HepG2 (cell line): Measurements from ENCODE around the gene WEE1. TPM values are rescaled to one million over a fixed set of nuclear protein-coding genes. Genes with fewer than 3 reads are reported as not detected.
A peak's percentile ranks its signal among the peaks of the same experiment; 100 is the strongest.

Experiments
- ARID5B ChIP-seq: IDR thresholded peaks from 2 replicates; pipeline ENCODE4 v1.4.0; 2020; ENCODE audit warnings: mild to moderate bottlenecking, missing genetic modification reagents
- ATF5 ChIP-seq: sonication (generic); formaldehyde crosslinking; IDR thresholded peaks from 2 replicates; pipeline ENCODE4 v1.4.0; 2020; ENCODE audit warnings: mild to moderate bottlenecking, low read depth, missing genetic modification reagents
- BHLHE40 ChIP-seq: IDR thresholded peaks from 2 replicates; pipeline ENCODE4 v1.6.1; 2011; ENCODE audit warnings: low read length, improper control_type of control experiment
- EED ChIP-seq: sonication (generic); formaldehyde crosslinking; IDR thresholded peaks from 2 replicates; pipeline ENCODE4 v1.5.0; 2020; ENCODE audit warnings: mild to moderate bottlenecking, missing genetic modification reagents
- ELF1 ChIP-seq: sonication (generic); formaldehyde crosslinking; IDR thresholded peaks from 2 replicates; pipeline ENCODE4 v1.4.0; 2020; ENCODE audit warnings: missing genetic modification reagents
- MIER3 ChIP-seq: IDR thresholded peaks from 2 replicates; pipeline ENCODE4 v1.6.1; 2016; ENCODE audit warnings: missing compliant biosample characterization, borderline replicate concordance
- NR2F6 ChIP-seq, 2 experiments: IDR thresholded peaks; 2 replicates each; pipeline ENCODE4 v1.6.1; 2016; ENCODE audit warnings: antibody characterized with exemption in 1 of 2, mild to moderate bottlenecking in 1 of 2
- SOX5 ChIP-seq: IDR thresholded peaks from 2 replicates; pipeline ENCODE4 v1.6.1; 2016; ENCODE audit warnings: borderline replicate concordance
- ZNF124 ChIP-seq: sonication (generic); formaldehyde crosslinking; IDR thresholded peaks from 2 replicates; pipeline ENCODE4 v1.4.0; 2020; ENCODE audit warnings: missing genetic modification reagents
- ZNF503 ChIP-seq: sonication (generic); formaldehyde crosslinking; IDR thresholded peaks from 2 replicates; pipeline ENCODE4 v1.4.0; 2020; ENCODE audit warnings: missing genetic modification reagents
- ZNF670 ChIP-seq: sonication (generic); formaldehyde crosslinking; IDR thresholded peaks from 2 replicates; pipeline ENCODE4 v1.8.0; 2022; ENCODE audit warnings: mild to moderate bottlenecking, missing genetic modification reagents, borderline replicate concordance
- polyA plus RNA-seq, 8 experiments: library from polyadenylated mRNA; depleted of rRNA in 3 of 8; stranded (reverse) in 7 of 8; unstranded in 1 of 8; fragments of >200 nt; fragmentation: Illumina TruSeq in 4 of 8; extraction: Trizol in 4 of 8; gene quantifications; 2 replicates each; pipeline versions ENCODE4 v1.2.1 to v1.2.3, GENCODE V29; 2011 to 2016; ENCODE audit warnings: low read depth in 4 of 8, missing spikeins in 1 of 8, mixed read lengths in 1 of 8; ENCODE audit not compliant: insufficient read depth in 1 of 8
- total RNA-seq, 5 experiments: library from RNA; depleted of rRNA; stranded (reverse); fragments of >200 nt; fragmentation: Illumina TruSeq; extraction: Trizol; gene quantifications; 2 replicates each; pipeline ENCODE4 v1.2.3, GENCODE V29; 2016; ENCODE audit warnings: low read depth in 1 of 5
- TF ChIP-seq, protein P1 (sequence below): sonication (generic); formaldehyde crosslinking; IDR thresholded peaks from 2 replicates; pipeline ENCODE4 v1.5.1; 2020; ENCODE audit warnings: mild to moderate bottlenecking, moderate library complexity, missing genetic modification reagents
- TF ChIP-seq, protein P2 (sequence below): sonication (generic); formaldehyde crosslinking; IDR thresholded peaks from 2 replicates; pipeline ENCODE4 v1.4.0; 2020; ENCODE audit warnings: missing genetic modification reagents, borderline replicate concordance

The WEE1 gene
- total and polyA plus RNA-seq, 2 of the 13 experiments (the other 11 are each of a cell fraction or from before 2014, with no cell fraction given), result 31.4 to 63.7 TPM

DNA sequence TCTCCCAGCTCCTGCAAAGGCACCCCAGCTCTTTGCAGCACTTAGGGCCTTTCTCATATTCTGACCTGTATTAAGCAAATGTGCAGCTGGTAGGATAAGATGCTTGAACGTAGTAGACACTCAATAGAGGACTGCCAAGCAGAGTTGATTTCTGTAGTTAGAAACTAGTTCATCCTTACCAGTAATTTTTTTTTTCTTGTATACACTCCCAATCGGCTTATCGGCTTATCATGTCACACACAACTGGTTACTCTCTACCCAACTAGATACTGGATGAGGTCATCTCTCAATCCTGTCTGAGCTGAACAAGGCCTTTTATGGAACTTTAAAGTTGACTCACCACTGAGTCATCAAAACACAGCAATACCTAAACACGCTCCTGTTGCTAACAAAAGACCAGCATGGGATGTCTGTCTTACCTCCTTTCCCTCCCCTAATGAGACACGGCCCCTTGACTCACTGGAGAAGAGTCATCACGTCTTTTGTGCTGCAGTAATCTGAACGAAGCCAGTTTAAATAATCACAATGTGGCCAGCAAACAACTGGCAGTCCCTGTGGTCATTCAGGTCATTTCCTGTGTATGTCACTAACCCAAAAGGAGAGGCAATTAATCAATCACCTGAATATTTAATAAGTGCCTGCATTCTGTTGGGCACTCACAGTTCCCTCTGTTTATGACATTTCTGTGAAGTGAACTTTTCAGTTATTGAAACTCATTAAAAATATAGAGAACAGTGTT is 7.5 kb upstream of the WEE1 start (continued):
- TF ChIP-seq, protein P1, sequence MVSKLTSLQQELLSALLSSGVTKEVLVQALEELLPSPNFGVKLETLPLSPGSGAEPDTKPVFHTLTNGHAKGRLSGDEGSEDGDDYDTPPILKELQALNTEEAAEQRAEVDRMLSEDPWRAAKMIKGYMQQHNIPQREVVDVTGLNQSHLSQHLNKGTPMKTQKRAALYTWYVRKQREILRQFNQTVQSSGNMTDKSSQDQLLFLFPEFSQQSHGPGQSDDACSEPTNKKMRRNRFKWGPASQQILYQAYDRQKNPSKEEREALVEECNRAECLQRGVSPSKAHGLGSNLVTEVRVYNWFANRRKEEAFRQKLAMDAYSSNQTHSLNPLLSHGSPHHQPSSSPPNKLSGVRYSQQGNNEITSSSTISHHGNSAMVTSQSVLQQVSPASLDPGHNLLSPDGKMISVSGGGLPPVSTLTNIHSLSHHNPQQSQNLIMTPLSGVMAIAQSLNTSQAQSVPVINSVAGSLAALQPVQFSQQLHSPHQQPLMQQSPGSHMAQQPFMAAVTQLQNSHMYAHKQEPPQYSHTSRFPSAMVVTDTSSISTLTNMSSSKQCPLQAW (CRISPR knock-in tag), result peak; percentile 83; the same call in 1 of the 2 replicates
- peak; percentile 87; the same call in 1 of the 2 replicates for TF ChIP-seq MIER3 (CRISPR knock-in tag)
- TF ChIP-seq BHLHE40, result 0 out of 2 replicates have a peak, but pooled peaks have one; percentile 4
- peak; percentile 35; the same call in 1 of the 2 replicates for TF ChIP-seq ZNF124 (CRISPR knock-in tag)
- peak; percentile 56; the same call in 1 of the 2 replicates for TF ChIP-seq ZNF503 (CRISPR knock-in tag)
- no peak for TF ChIP-seq EED (CRISPR knock-in tag)
- peak; percentile 96 for TF ChIP-seq SOX5 (CRISPR knock-in tag)
- peak; percentile 30; the same call in 1 of the 2 replicates for TF ChIP-seq ZNF670
- TF ChIP-seq ATF5 (CRISPR knock-in tag), result no peak
- TF ChIP-seq ELF1 (CRISPR knock-in tag), result no peak
- TF ChIP-seq, protein P2, sequence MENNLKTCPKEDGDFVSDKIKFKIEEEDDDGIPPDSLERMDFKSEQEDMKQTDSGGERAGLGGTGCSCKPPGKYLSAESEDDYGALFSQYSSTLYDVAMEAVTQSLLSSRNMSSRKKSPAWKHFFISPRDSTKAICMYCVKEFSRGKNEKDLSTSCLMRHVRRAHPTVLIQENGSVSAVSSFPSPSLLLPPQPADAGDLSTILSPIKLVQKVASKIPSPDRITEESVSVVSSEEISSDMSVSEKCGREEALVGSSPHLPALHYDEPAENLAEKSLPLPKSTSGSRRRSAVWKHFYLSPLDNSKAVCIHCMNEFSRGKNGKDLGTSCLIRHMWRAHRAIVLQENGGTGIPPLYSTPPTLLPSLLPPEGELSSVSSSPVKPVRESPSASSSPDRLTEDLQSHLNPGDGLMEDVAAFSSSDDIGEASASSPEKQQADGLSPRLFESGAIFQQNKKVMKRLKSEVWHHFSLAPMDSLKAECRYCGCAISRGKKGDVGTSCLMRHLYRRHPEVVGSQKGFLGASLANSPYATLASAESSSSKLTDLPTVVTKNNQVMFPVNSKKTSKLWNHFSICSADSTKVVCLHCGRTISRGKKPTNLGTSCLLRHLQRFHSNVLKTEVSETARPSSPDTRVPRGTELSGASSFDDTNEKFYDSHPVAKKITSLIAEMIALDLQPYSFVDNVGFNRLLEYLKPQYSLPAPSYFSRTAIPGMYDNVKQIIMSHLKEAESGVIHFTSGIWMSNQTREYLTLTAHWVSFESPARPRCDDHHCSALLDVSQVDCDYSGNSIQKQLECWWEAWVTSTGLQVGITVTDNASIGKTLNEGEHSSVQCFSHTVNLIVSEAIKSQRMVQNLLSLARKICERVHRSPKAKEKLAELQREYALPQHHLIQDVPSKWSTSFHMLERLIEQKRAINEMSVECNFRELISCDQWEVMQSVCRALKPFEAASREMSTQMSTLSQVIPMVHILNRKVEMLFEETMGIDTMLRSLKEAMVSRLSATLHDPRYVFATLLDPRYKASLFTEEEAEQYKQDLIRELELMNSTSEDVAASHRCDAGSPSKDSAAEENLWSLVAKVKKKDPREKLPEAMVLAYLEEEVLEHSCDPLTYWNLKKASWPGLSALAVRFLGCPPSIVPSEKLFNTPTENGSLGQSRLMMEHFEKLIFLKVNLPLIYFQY (CRISPR knock-in tag), result no peak
- peak; percentile 87 for TF ChIP-seq ARID5B (CRISPR knock-in tag)
- TF ChIP-seq NR2F6 (IDR thresholded peaks at IDR 0.05), result peak; percentile 38; the same call in 1 of the 2 replicates
- TF ChIP-seq NR2F6 (CRISPR knock-in tag; IDR thresholded peaks at IDR 0.05), result peak; percentile 42; the same call in 1 of the 2 replicates
